ENCODE measurements around the gene TTC27. TPM values are rescaled to one million over a fixed set of nuclear protein-coding genes. Genes with fewer than 3 reads are reported as not detected.

The TTC27 gene
- total RNA-seq, 2 experiments from 2014 or later = 14.9 to 20.9 TPM

DNA sequence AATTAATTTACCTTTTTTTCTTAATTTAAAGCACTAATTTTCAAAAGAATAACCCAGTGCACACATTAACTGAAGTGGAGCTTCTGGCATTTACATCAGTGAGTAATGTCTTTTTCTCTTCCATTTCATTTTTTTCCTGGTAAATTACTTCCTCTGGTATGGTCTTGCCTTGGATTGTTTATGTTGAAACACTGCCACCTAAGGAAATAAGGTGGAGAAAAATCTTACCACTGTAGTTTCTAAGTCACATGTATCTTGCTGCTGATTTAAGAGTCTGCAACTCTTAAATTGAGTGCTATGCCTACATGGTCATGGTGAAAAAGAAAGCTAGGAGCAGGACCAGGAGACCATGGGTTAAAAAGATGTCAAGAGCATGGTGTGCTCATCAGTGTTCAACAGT lies 51.0 kb downstream of the TTC27 start:
- no peak for ATAC-seq
- no peak overlapping the region for H3K4me3 Mint-ChIP-seq
- DNase-seq = no peak
- H3K36me3 Mint-ChIP-seq (ENCODE audit: low read depth) = peaks cover 24% of the 10 kb centered on the region
- H3K27ac Mint-ChIP-seq = no peak overlapping the region
- H3K4me1 Mint-ChIP-seq (ENCODE audit: low read depth) = no peaks in the 10 kb centered on the region
- no peaks in the 10 kb centered on the region for H3K27me3 Mint-ChIP-seq (ENCODE audit: low read depth)
- H3K9me3 Mint-ChIP-seq (ENCODE audit: insufficient read depth) = no peaks in the 10 kb centered on the region
- ChIA-PET POLR2A (no interaction called here), CTCF (no interaction called here)

DNA sequence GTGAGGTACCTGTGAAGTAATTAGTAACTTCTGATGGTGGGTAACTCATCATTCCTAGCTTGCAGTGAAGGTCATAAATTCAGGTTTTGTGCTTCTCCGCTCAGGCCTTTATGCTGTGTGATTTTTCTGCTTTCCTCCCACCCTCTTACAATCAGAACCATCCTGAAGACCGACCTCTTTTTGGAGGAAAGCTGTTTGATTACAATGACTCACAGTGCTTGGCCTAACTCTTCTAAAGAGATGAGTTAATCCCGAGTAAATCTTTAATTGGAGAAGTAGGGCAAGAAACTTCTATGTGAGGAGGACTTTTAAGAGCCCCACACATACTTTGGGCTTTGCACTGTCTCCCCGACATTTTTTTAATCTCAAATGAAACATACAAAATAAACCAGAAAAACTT lies 53.1 kb downstream of the TTC27 start:
- Mint-ChIP-seq H3K9me3 (ENCODE audit: insufficient read depth) (no peaks in the 10 kb centered on the region), H3K36me3 (ENCODE audit: low read depth) (peaks cover 19% of the 10 kb centered on the region), H3K4me1 (ENCODE audit: low read depth) (no peaks in the 10 kb centered on the region), H3K27ac (no peak overlapping the region), H3K4me3 (no peak overlapping the region), H3K27me3 (ENCODE audit: low read depth) (no peaks in the 10 kb centered on the region)
- ATAC-seq (no peak), DNase-seq (no peak)
- POLR2A ChIA-PET = no interaction called here
- CTCF ChIA-PET = no interaction called here

DNA sequence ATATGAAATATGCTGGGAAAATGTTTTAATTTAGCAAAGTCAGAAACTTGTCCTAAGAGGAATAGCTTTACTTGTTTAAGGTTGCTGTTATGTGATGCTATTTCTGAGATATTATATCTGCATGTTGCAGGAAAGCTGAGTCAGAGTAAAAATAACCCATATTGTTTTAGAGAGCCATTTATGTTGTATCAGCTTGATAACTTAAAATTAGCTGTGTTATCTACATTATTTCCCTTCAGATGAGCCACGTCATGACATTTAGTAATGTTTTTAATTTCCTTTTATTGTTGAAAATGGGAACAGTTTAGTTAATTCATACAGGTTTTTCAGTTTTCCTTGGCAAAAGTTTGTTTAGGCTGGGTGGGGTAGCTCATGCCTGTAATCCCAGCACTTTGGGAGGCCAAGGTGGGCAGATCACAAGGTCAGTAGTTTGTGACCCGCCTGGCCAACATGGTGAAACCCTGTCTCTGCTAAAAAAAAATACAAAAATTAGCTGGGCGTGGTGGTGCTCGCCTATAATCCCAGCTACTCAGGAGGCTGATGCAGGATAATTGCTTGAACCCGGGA lies 55.8 kb downstream of the TTC27 start:
- no peak for ATAC-seq
- peaks cover 7% of the 10 kb centered on the region for H3K4me1 Mint-ChIP-seq (ENCODE audit: low read depth)
- ChIA-PET POLR2A (no interaction called here), CTCF (no interaction called here)
- H3K36me3 Mint-ChIP-seq (ENCODE audit: low read depth) = peaks cover 15% of the 10 kb centered on the region
- no peak for DNase-seq
- H3K4me3 Mint-ChIP-seq = no peak overlapping the region
- no peaks in the 10 kb centered on the region for H3K27me3 Mint-ChIP-seq (ENCODE audit: low read depth)
- no peaks in the 10 kb centered on the region for H3K9me3 Mint-ChIP-seq (ENCODE audit: insufficient read depth)
- no peak overlapping the region for H3K27ac Mint-ChIP-seq

DNA sequence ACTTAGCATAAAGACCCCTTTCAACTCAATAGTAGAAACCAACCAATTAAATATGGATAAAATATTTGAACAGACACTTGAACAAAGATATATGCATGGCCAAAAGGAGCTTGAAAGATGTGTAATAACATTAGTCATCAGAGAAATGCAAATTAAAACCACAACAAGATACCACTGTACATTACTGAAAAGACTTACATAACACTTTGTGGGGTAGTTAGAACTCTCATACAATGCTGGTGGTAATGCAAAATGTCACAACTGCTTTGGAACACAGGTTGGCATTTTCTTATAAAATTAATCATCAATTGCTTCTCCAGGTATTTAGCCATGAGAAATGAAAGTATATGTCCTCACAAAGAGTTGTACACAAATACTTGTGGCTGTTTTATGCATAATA lies 60.7 kb downstream of the TTC27 start:
- no peak overlapping the region for H3K27ac Mint-ChIP-seq
- ATAC-seq (no peak), DNase-seq (no peak)
- ChIA-PET CTCF (interaction anchor here (1.5 kb wide), 1 partner anchor 11 kb away, joined by 3 read pairs; no protein-coding TSS in a partner anchor), POLR2A (interaction anchor here (0.7 kb wide), 1 partner anchor 646 kb away, joined by 3 read pairs; no protein-coding TSS in a partner anchor)
- no peak overlapping the region for H3K4me3 Mint-ChIP-seq
- H3K27me3 Mint-ChIP-seq (ENCODE audit: low read depth) = no peaks in the 10 kb centered on the region
- peaks cover 7% of the 10 kb centered on the region for H3K4me1 Mint-ChIP-seq (ENCODE audit: low read depth)
- no peaks in the 10 kb centered on the region for H3K9me3 Mint-ChIP-seq (ENCODE audit: insufficient read depth)
- H3K36me3 Mint-ChIP-seq (ENCODE audit: low read depth) = peaks cover 5% of the 10 kb centered on the region

DNA sequence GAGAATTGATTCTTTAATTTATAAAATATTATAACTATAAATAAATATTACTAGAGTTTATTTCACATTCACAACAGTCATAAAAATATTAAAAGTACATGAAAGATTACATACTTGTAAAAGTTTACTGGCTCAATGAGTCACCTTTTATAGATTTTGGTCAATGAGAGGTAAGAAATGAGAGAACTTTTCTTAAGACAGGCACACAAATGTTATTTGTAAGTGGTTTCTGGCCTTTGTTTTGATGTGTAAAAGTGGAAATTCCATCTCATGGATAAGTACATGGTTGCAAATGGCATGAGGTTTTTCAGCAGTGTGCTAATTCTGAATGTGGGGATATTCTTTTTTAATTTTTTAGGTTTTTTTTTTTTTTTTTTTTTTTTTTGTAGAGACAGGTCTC lies 63.8 kb downstream of the TTC27 start:
- Mint-ChIP-seq H3K27ac (no peak overlapping the region), H3K36me3 (ENCODE audit: low read depth) (peaks cover 3% of the 10 kb centered on the region), H3K27me3 (ENCODE audit: low read depth) (no peaks in the 10 kb centered on the region), H3K4me3 (no peak overlapping the region), H3K9me3 (ENCODE audit: insufficient read depth) (no peaks in the 10 kb centered on the region), H3K4me1 (ENCODE audit: low read depth) (peaks cover 7% of the 10 kb centered on the region)
- no peak for DNase-seq
- CTCF ChIA-PET = no interaction called here
- ATAC-seq = no peak
- POLR2A ChIA-PET = no interaction called here

DNA sequence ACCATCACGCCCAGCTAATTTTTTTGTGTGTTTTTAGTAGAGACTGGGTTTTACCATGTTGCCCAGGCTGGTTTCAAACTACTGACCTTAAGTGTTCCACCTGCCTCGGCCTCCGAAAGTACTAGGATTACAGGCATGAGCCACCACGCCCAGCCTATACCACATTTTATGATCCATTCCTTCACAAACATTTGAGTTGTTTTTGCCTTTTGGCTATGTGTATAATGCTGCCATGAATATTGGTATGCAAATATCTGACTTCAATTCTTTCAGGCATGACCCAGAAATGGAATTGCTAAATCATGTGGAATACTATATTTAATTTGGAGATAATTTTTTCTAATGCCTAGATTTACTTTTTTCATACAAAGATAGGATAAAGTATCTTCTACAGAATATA lies 68.6 kb downstream of the TTC27 start:
- Mint-ChIP-seq H3K4me1 (ENCODE audit: low read depth) (peaks cover 2% of the 10 kb centered on the region), H3K9me3 (ENCODE audit: insufficient read depth) (no peaks in the 10 kb centered on the region), H3K27me3 (ENCODE audit: low read depth) (no peaks in the 10 kb centered on the region), H3K36me3 (ENCODE audit: low read depth) (no peaks in the 10 kb centered on the region), H3K4me3 (no peak overlapping the region), H3K27ac (no peak overlapping the region)
- ChIA-PET CTCF (interaction anchor here (1.1 kb wide), 1 partner anchor 16 kb away, joined by 4 read pairs; no protein-coding TSS in a partner anchor), POLR2A (no interaction called here)
- ATAC-seq = no peak
- no peak for DNase-seq

DNA sequence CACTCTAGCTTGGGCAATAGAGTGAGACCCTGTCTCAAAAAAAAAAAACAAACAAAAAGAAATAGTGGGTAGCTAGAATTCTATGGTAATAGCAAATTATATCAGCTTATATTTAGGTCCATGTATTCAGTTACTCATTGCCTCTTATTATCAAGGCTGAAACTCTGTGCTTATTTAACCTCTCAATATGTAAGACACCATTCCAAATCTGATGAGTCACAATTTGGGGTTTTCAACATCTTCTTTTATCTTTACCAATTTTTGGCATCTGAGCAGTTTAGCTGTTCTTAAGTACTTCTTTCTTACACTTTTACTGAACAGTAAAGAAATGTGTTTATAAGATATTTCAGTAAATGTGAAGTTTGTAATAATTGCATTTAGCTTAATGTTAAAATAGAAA lies 69.3 kb downstream of the TTC27 start:
- Mint-ChIP-seq H3K27me3 (ENCODE audit: low read depth) (no peaks in the 10 kb centered on the region), H3K36me3 (ENCODE audit: low read depth) (no peaks in the 10 kb centered on the region), H3K9me3 (ENCODE audit: insufficient read depth) (no peaks in the 10 kb centered on the region), H3K4me3 (no peak overlapping the region), H3K27ac (no peak overlapping the region), H3K4me1 (ENCODE audit: low read depth) (peaks cover 9% of the 10 kb centered on the region)
- DNase-seq = no peak
- no peak for ATAC-seq
- ChIA-PET POLR2A (no interaction called here), CTCF (interaction anchor here (1.1 kb wide), 1 partner anchor 17 kb away, joined by 4 read pairs; no protein-coding TSS in a partner anchor)

DNA sequence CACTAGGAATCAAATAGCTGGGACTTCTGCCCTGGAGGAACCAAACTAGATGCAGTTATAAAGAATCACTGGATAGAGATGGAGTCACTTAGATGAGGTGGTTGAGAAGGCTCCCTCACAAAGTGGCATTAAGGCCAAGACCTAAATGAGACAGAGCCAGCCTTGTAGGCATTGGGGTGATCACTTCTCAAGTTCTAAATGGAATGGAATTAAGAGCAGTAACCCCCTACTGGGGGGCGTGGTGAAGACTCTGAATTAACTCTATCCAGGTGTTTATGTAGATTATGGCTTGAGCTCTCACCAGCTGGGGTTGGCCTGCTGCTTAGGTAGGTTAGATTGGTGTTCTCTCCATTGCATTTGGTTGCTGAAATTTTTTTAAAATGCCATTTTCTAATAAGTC lies 71.3 kb downstream of the TTC27 start:
- no peaks in the 10 kb centered on the region for H3K27me3 Mint-ChIP-seq (ENCODE audit: low read depth)
- ChIA-PET POLR2A (no interaction called here), CTCF (interaction anchor here (1.6 kb wide), 1 partner anchor 10 kb away, joined by 3 read pairs; no protein-coding TSS in a partner anchor)
- H3K27ac Mint-ChIP-seq = no peak overlapping the region
- DNase-seq = no peak
- no peaks in the 10 kb centered on the region for H3K9me3 Mint-ChIP-seq (ENCODE audit: insufficient read depth)
- ATAC-seq = no peak
- H3K4me3 Mint-ChIP-seq = no peak overlapping the region
- peaks cover 5% of the 10 kb centered on the region for H3K36me3 Mint-ChIP-seq (ENCODE audit: low read depth)
- H3K4me1 Mint-ChIP-seq (ENCODE audit: low read depth) = peaks cover 13% of the 10 kb centered on the region

DNA sequence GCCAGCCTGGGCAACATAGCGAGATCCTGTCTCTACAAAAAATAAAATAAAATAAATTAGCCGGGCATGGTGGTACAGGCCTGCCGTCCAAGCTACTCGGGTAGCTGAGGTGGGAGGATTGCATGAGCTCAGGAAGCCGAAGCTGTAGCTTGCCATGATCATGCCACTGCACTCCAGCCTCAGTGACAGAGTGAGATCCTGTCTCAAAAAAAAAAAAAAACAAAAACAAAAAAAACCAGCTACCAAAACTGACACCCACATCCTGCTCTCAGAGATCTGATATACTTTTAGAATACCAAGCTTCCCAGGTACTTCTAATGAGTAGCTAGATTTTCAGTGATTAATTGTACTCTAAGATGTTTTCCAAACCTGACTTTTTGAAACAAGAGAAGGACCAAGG lies 74.0 kb downstream of the TTC27 start:
- CTCF ChIA-PET = no interaction called here
- Mint-ChIP-seq H3K36me3 (ENCODE audit: low read depth) (peaks cover 13% of the 10 kb centered on the region), H3K9me3 (ENCODE audit: insufficient read depth) (no peaks in the 10 kb centered on the region), H3K27ac (no peak overlapping the region), H3K27me3 (ENCODE audit: low read depth) (no peaks in the 10 kb centered on the region), H3K4me1 (ENCODE audit: low read depth) (peaks cover 13% of the 10 kb centered on the region), H3K4me3 (no peak overlapping the region)
- DNase-seq = no peak
- ATAC-seq = no peak
- POLR2A ChIA-PET = no interaction called here

DNA sequence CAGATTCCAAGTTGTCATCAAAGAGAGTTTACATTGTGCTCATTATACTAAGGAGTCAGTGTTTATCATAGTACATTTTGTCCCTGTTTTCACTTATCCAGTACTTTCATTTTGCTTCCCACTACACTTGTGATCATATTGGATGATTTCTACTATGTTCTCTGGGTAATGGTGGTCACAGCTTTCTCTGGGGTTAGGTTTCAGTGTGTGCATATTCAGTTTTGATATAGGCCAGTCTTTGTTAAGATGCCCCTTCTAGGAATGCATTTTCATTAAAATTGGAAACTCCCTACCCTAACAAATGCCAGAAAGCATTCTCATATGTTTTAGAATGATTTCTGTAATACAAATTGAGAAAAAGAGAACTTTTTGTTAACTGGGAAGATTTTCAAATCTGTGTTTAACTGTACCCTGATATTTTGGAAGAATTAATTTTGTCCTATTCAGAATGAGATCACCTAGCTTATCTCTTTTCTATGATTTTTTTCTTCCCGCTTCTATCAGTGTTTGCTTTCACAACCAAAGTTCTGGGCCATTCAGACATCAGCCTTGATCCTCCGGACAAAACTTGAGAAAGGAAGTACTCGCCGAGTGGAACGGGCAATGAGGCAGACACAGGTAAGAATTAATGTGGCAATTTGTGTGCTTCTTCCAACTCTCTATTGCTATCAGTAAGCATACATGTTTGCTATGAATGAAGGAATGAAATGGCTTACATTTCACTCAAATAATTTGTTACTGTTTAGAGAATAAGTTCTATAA lies 74.6 kb downstream of the TTC27 start:
- ChIA-PET POLR2A (no interaction called here), CTCF (no interaction called here)
- Mint-ChIP-seq H3K4me3 (no peak overlapping the region), H3K4me1 (ENCODE audit: low read depth) (peaks cover 13% of the 10 kb centered on the region), H3K27ac (no peak overlapping the region), H3K36me3 (ENCODE audit: low read depth) (peaks cover 13% of the 10 kb centered on the region), H3K27me3 (ENCODE audit: low read depth) (no peaks in the 10 kb centered on the region), H3K9me3 (ENCODE audit: insufficient read depth) (no peaks in the 10 kb centered on the region)
- DNase-seq (no peak), ATAC-seq (no peak)

DNA sequence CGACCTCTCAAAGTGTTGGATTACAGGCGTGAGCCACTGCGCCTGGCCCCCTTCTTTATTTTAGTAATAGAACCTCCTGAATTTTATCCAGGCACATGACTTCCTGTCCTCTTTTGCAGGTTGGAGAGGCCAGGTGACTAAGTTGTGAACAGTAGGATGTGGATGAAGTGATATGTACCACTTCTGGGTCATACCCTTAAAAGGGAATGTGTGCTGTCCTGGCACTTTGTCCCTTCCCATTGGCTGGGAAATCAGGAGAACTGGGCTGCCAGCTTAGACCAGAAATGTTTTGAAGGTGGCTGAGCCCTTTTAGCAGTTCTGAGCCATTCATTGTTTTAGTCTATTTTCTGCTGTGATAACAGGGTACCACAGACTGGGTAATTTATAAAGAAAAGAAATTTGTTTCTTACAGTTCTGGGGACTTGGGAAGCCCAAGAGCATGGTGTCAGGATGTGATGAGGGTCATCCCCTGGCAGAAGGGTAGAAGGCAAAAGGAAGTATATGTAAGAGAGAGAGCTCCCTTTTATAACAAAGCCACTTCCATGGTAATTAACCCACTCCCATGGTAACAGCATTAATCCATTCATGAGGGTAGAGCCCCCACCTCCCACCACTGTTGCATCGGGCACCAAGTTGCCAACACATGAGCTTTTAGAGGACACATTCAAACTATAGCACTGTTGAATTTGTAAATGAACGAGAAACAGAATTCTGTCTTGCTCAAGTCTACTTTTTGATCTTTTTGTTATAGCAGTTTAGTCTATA lies 79.1 kb downstream of the TTC27 start:
- DNase-seq (no peak), ATAC-seq (no peak)
- H3K9me3 Mint-ChIP-seq (ENCODE audit: insufficient read depth) = no peaks in the 10 kb centered on the region
- no peak overlapping the region for H3K4me3 Mint-ChIP-seq
- peaks cover 15% of the 10 kb centered on the region for H3K36me3 Mint-ChIP-seq (ENCODE audit: low read depth)
- POLR2A ChIA-PET = no interaction called here
- H3K27me3 Mint-ChIP-seq (ENCODE audit: low read depth) = no peaks in the 10 kb centered on the region
- CTCF ChIA-PET = no interaction called here
- H3K4me1 Mint-ChIP-seq (ENCODE audit: low read depth) = peaks cover 5% of the 10 kb centered on the region
- no peak overlapping the region for H3K27ac Mint-ChIP-seq

DNA sequence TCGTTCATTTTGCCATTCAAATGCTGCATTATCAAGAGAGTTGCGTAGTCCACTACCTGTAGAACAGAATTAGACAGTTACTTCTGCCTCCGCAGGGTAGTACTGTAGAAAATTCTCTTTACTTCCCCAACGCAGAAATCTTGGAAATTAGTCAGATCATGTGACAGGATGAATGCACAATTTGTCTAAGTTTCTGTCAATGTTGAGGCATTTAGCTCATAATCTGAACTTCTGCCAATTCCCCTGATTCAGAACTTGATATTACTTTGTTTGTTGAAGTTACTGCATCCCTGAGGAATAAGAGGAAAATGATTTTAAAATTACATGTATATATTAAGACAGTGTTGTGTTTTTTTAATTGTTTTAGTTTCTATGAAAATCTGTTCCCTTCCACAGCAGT lies 83.4 kb downstream of the TTC27 start:
- H3K4me1 Mint-ChIP-seq (ENCODE audit: low read depth) = no peaks in the 10 kb centered on the region
- H3K27ac Mint-ChIP-seq = no peak overlapping the region
- peaks cover 15% of the 10 kb centered on the region for H3K36me3 Mint-ChIP-seq (ENCODE audit: low read depth)
- ATAC-seq = no peak
- DNase-seq = no peak
- H3K27me3 Mint-ChIP-seq (ENCODE audit: low read depth) = no peaks in the 10 kb centered on the region
- H3K9me3 Mint-ChIP-seq (ENCODE audit: insufficient read depth) = no peaks in the 10 kb centered on the region
- ChIA-PET POLR2A (no interaction called here), CTCF (no interaction called here)
- H3K4me3 Mint-ChIP-seq = no peak overlapping the region

All from activated CD8-positive, alpha-beta T cell treated with anti-CD3 and anti-CD28 coated beads, Interleukin-2, amount 10 ng/mL, durations not matched to agents 7 days and 5 days (primary cell).